Urinary bladder (tissue), 4 donors: ENCODE data around the gene GOLGA8K. TPM values are rescaled to one million over a fixed set of nuclear protein-coding genes. Genes with fewer than 3 reads are reported as not detected.
"Not testable (repeated sequence)": the region's sequence is repeated elsewhere in the genome, so short reads cannot be mapped to it uniquely, and the experiment has no call there.

Experiments
- DNase-seq: peaks from one replicate; pipeline ENCODE4 v3.0.0-alpha.2; 2015; ENCODE audit errors: extremely low spot score
- H3K27ac ChIP-seq: one replicate; pipeline ENCODE4 v1.5.1; 2013; ENCODE audit warnings: low read depth, mild to moderate bottlenecking, moderate library complexity
- H3K36me3 ChIP-seq: one replicate; pipeline ENCODE4 v1.6.1; 2013; ENCODE audit warnings: mild to moderate bottlenecking, moderate library complexity; ENCODE audit not compliant: insufficient read depth
- H3K4me1 ChIP-seq: one replicate; pipeline ENCODE4 v1.6.1; 2013; ENCODE audit warnings: mild to moderate bottlenecking, moderate library complexity; ENCODE audit not compliant: insufficient read depth
- H3K4me3 ChIP-seq: one replicate; pipeline ENCODE4 v1.5.1; 2013; ENCODE audit warnings: low read depth, low read length
- WGBS: extraction: QIAGEN DNeasy Blood & Tissue Kit; methylation state at CpG from one replicate; pipeline ENCODE4 v1.1.7; 2013; 5-methylcytosine and 5-hydroxymethylcytosine counted together
- polyA plus RNA-seq: library from polyadenylated mRNA; stranded (reverse); fragments of 200-250 nt; gene quantifications from one replicate; pipeline ENCODE4 v1.2.3, GENCODE V29; 2013
- total RNA-seq: library from RNA; depleted of rRNA; stranded (reverse); fragments of >200 nt; gene quantifications from one replicate; pipeline ENCODE4 v1.2.3, GENCODE V29; 2014
- donor health status: healthy with polysubstance abuse.
- donor health status: healthy.

Gene GOLGA8K
- total and polyA plus RNA-seq, 2 donors, result 0.22 to 0.53 TPM

DNA sequence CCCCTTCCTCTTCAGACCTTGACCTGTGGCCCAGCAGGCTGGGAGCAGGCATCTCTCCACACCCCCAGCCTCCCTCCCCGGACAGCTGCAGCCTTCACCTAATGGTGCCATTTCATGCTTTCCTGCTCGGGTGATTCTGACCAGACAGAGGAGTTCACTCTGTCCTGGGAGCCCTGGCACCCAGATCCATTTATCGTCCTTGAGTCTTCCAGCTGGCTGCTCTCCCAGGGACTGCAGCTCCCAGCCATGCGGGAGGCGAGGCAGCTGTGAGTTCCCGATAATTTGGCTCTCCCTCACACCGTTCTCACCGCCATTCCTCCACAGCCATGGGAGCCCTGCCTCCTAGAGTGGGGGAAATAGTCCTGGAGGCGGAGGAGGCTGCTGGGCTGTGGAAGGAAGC lies 32.6 kb downstream of the GOLGA8K start:
- not testable (repeated sequence) for H3K4me1 ChIP-seq, H3K4me3 ChIP-seq, DNase-seq, H3K27ac ChIP-seq, H3K36me3 ChIP-seq
- no CpG with 5 or more reads among the region's 9 CpGs for WGBS

DNA sequence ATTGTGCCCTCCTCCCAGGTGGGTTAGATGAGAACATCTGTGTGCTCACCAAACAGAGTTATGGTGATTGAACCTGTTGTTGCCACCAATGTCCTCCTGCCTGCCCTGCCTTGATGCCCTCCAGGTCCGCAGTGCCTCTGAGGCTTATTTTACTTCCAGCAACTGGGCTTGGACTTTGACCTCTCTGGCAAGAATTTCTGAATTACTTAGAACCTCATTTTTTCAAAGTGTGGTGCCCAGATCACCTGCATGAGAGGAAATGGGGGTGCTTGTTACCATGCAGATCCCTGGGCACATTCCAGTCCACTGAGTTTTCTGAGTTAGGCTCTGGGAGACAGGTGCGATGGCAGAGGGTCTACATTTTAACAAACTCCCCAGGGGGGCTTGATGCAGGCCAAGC lies 33.0 kb downstream of the GOLGA8K start:
- not testable (repeated sequence) for H3K27ac ChIP-seq, H3K36me3 ChIP-seq, H3K4me3 ChIP-seq, DNase-seq, H3K4me1 ChIP-seq
- no CpG with 5 or more reads among the region's 2 CpGs for WGBS

DNA sequence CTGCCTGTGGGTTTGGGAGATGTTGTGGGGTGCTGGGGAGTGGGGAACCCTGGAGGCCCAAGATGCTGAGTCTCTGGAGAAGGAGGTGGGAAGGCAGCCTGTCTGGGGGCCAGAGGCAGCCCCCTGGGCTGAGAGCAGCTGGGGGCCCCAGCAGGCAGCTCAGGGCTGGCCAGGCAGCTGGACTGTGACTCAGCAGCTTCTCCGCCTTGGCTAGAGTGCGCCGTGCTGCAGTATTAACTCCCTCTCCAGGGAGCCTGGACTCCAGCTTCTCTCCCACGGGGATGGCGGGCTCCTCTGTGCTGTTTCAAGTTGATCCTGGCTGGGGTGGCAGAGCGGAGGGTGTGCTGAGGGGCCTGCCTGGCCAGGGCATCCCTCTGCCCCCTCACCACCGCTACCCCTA lies 36.6 kb downstream of the GOLGA8K start:
- H3K4me3 ChIP-seq, H3K27ac ChIP-seq, H3K36me3 ChIP-seq, DNase-seq, H3K4me1 ChIP-seq: not testable (repeated sequence)
- whole genome bisulfite sequencing, result no CpG with 5 or more reads among the region's 7 CpGs

DNA sequence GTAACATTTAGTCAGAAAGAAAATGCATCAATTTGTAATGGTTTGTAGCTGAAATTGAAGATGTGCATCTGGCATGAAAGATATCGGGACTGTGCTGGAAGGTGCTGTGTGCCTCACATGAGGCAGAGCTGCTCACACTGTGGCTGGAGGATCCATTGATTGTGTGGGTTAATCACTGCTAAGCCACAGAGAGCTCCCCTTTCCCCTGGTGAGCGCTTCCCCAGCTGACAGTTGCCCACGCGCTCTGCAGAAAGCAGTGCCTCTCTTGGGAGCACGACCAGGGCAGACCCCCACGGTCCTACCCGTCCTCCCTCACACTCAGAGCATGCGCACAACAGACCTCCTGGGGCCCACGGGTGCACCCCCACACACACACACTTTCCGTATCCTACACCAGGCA lies 37.1 kb downstream of the GOLGA8K start:
- not testable (repeated sequence) for H3K27ac ChIP-seq, H3K36me3 ChIP-seq, H3K4me1 ChIP-seq, DNase-seq, H3K4me3 ChIP-seq
- WGBS, result no CpG with 5 or more reads among the region's 10 CpGs

DNA sequence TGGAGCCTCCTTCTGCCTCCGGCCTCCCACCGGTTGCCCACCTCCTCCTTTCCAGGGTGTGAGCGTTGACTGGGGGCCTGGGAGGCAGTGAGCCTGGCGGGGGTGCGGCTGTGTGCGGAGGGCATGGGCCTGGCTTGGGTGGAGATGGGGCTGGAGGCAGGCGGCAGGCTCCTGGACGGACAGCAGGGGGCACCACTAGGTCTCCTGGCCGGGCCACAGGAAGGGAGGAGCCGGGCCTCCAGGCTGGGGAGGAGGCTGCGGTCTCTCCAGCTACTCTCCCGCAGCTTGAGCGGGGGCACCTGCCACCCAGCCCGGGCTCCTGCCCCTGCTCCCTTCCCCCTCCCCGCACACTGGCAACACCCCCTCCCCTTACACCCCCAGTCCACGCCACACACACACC lies 38.1 kb downstream of the GOLGA8K start:
- H3K36me3 ChIP-seq, DNase-seq, H3K27ac ChIP-seq, H3K4me3 ChIP-seq, H3K4me1 ChIP-seq: not testable (repeated sequence)
- no CpG with 5 or more reads among the region's 16 CpGs for WGBS

DNA sequence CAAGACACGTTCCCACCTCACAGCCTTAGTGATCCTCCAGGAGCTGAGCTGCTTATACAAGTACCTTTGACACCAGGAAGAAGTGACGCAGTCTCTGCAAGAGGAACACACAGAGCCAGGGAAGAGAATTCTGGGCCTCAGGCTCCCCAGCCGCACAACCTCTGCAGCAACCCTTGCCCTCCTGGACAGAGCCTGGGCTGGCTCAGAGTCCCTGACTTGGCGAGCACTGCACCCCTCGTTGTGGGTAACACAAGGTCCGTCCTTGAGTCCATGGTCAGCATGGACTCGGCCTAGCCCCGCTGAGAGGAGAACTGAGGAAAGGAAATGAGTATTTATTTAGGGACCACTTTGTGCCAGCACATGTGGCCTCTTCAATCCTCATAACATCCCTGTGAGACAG lies 39.6 kb downstream of the GOLGA8K start:
- H3K27ac ChIP-seq, H3K4me1 ChIP-seq, H3K4me3 ChIP-seq, DNase-seq, H3K36me3 ChIP-seq: not testable (repeated sequence)
- 88% methylated on average over 5 of the region's 8 CpGs for WGBS

DNA sequence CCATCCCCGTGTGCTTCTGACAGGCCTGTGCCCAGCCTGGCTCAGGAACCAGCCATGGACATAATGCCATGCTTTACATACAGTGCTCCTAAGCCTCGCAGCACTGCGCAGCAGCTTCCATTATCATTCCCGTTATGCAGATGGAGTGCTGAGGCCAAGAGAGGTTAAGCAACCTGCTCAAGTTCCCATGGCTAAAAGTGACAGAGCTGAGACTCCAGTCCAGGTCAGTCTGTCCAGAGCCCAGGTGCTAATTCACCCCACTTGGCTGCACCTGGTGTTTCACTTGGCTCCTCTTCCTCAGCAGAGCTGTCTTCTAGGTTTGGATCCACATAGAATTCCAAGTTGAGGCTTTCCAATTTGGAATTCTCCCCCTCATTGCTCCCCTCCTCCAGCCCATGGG lies 41.4 kb downstream of the GOLGA8K start:
- not testable (repeated sequence) for DNase-seq, H3K4me1 ChIP-seq
- 89% methylated on average over 3 of the region's 4 CpGs for WGBS

DNA sequence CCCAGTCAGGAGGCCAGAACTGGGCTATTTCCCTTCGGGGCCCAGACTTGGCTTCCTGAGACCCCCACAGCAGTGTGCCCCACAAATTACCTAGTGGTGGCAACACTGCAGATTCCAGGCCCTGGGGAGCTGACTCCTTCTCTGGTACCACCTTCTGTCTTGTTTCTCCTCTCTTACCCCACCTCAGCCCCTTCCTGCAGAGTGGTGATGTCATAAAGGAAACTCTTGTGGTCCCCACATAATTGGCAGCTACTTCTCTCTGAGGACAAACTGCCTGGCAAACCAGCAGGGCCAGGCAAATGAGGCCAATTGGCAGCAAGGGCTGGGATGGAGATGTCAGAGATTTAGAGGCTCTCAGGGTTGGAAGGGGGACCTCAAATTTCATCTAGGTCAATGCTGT lies 44.6 kb downstream of the GOLGA8K start:
- not testable (repeated sequence) for H3K27ac ChIP-seq, DNase-seq, H3K4me3 ChIP-seq, H3K4me1 ChIP-seq, H3K36me3 ChIP-seq
- whole genome bisulfite sequencing, result no CpG with 5 or more reads among the region's 1 CpG

More for the DNA sequence above, 41.4 kb downstream of the GOLGA8K start:
- not testable (repeated sequence) for H3K36me3 ChIP-seq, H3K4me3 ChIP-seq, H3K27ac ChIP-seq

DNA sequence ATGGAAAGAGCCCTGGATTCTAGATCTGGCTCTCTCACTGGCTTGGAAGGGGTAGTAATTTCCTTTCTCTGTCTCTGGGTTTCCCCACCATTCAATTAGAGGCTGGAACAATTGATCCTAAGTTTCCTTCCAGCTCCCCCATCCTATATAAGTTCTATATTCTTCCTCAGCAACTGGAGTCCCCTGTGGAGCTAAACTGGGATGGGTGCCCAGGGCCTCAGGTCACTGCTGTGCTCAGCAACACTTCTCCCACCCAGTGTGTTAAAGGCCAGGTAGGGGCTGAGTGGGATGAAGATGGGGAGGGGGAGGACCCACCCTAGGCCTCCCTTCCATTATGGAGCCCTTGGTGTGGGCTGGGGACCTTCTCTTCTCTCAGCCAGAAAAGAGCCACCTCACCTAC lies 46.2 kb downstream of the GOLGA8K start:
- DNase-seq, H3K27ac ChIP-seq, H3K4me3 ChIP-seq, H3K4me1 ChIP-seq, H3K36me3 ChIP-seq: not testable (repeated sequence)

DNA sequence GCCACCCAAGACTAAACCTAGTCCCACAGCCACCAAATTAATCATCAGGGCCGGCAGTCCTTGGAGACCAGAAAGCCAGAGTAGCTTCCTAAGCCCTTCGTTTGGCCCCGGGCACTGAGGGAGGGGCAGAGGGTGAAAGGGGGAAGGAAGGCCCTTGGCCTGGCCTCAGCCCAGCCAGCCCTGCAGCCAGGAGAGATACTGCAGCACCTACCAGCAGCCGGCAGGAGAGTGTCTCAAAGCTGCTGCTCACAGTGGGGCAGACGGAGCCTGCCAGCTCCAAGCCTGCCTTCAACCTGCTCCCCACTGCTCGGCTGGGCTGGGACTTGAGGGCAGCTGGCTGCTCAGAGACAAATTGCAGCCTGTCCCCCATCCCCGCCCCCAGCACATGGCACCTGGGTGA lies 50.3 kb downstream of the GOLGA8K start:
- not testable (repeated sequence) for H3K4me1 ChIP-seq, H3K4me3 ChIP-seq, DNase-seq, H3K36me3 ChIP-seq, H3K27ac ChIP-seq
- WGBS, result no CpG with 5 or more reads among the region's 7 CpGs

DNA sequence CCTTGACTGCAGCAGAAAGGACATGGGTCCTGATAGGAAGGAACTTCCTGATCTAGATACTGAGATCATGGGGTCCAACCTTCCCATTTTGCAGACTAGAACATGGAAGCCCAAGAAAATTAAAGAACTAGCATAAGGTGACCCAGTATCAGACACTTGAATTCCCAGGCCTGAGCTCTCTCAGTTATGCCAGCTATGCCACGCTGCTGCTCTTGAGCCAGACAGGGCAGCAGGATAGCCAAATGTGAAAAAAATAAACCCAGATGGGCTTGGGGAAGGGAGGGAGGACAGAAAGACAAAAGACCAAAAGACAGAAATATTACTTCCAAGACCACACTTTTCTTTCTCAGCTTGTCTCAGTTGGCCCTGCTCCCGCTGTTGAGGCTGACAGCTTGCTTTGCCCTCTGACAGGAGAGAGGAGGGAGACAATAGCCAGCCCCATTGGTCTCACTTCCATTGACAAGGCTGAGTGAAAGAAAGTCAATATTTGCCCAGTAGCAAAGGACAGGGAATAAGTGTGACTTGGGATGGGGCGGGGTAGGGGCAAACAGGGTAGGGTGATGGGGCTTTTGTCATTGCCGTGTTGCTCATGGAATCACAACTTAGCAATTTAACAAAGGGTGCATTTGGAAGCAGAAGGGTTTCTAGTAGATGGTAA lies 52.4 kb downstream of the GOLGA8K start:
- DNase-seq, H3K36me3 ChIP-seq, H3K27ac ChIP-seq, H3K4me3 ChIP-seq, H3K4me1 ChIP-seq: not testable (repeated sequence)
- no CpG with 5 or more reads among the region's 4 CpGs for WGBS

DNA sequence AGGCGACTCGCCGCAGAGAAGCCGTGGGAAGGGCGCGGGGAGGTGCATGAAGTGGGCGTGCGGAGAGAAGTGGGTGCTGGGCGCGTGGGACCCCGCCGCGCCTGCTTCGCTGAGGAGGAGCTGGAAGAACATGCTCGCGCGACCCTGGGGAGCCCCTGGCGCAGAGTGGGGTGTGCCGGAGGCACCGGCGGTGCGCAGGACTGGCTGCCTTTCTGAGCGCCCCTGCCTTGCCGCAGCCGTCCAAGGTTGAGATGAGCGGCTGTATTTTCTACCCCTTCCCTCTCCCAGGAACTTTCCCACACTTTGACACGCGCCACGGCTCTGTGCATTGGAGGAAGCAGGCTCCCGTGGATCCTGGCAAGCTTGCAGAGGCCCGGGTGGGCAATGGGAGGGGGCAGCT lies 56.1 kb downstream of the GOLGA8K start:
- not testable (repeated sequence) for H3K27ac ChIP-seq, DNase-seq, H3K4me3 ChIP-seq, H3K4me1 ChIP-seq, H3K36me3 ChIP-seq
- 2% methylated on average over 12 of the region's 31 CpGs for WGBS

DNA sequence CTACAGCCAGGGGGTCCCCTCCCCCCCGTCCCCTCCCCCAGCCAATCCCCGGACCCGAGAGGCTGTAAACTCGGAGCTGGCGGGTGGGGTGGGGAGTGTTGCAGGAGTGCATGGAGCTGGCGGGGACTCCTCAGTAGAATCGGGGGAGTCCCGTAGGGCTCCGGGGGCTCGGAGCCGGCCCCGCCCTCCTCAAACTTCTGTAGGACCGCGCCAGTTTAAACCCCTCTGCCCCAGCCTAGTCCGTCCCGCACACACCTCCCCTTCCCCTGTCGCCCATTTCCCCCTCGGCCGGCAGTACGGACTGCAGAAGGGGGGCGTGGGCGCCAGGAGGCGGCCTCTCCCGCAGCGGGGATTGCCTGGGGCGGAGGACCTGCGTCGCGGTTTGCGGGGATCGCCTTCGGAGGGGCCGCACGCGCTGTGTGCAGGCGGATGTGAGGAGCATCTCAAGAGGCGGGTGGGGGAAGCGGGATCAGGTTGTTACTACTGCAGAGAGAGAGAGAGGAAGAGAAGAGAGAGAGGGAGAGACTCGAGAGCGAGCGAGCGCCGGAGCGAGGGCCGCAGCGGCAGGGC lies 57.0 kb downstream of the GOLGA8K start:
- H3K36me3 ChIP-seq, H3K27ac ChIP-seq, H3K4me1 ChIP-seq, DNase-seq, H3K4me3 ChIP-seq: not testable (repeated sequence)
- 1% methylated on average over 8 of the region's 46 CpGs for WGBS

DNA sequence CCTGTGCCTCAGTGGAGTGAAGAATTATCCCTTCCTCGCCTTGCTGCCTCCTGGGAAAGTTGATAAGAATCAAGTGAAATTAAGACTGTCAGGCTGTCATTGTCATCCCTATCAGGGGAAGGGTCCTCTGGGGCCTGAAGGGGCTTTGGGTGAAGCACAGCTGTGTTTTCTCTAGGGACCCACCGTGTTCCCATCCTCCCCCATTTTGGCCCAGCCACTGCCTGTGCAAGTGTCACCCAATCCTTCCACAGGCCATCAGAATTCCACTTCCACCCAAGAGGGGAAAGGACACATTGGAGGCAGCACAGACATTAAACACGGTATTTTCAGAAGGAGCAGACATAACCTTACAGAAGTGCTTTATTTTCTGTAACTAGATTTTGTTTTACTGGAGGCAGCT lies 59.2 kb downstream of the GOLGA8K start:
- WGBS, result 47% methylated on average over 1 of the region's 3 CpGs
- not testable (repeated sequence) for H3K36me3 ChIP-seq, H3K4me1 ChIP-seq, H3K27ac ChIP-seq, DNase-seq, H3K4me3 ChIP-seq
